NCI-H82 (cell line): ENCODE data around the gene WDR4.
"Not testable (repeated sequence)": the region's sequence is repeated elsewhere in the genome, so short reads cannot be mapped to it uniquely, and the experiment has no call there.

ENCODE experiments used
- DNase-seq: peaks from one replicate; lab custom pipeline; 2025; lab: John Stamatoyannopoulos, UW

WDR4 gene

GRCh38 chr21:42852925-42853570, 26.3 kb downstream of the WDR4 start:
- DNase-seq, result no peak

GRCh38 chr21:42851812-42852665, 27.3 kb downstream of the WDR4 start:
- DNase-seq, result no peak

- DNase-seq, result peak; percentile 58
Measured at GRCh38 chr21:42850866-42851391, 28.4 kb downstream of the WDR4 start.

GRCh38 chr21:42850463-42850862, 28.9 kb downstream of the WDR4 start:
- no peak for DNase-seq

- DNase-seq, result no peak
Measured at GRCh38 chr21:42849759-42850412, 29.5 kb downstream of the WDR4 start.

GRCh38 chr21:42848932-42849758, 30.2 kb downstream of the WDR4 start:
- DNase-seq, result no peak

- DNase-seq, result not testable (repeated sequence)
Measured at GRCh38 chr21:42848144-42848931, 31.0 kb downstream of the WDR4 start.

GRCh38 chr21:42847726-42848125, 31.6 kb downstream of the WDR4 start:
- no peak for DNase-seq

GRCh38 chr21:42847051-42847707, 32.2 kb downstream of the WDR4 start:
- DNase-seq, result no peak

- DNase-seq, result no peak
Measured at GRCh38 chr21:42846221-42846620, 33.1 kb downstream of the WDR4 start.

- no peak for DNase-seq
Measured at GRCh38 chr21:42845296-42845965, 33.9 kb downstream of the WDR4 start.

- DNase-seq, result no peak
Measured at GRCh38 chr21:42844411-42845113, 34.8 kb downstream of the WDR4 start.

- DNase-seq, result no peak
Measured at GRCh38 chr21:42843056-42843455, 36.3 kb downstream of the WDR4 start.

- not testable (repeated sequence) for DNase-seq
Measured at GRCh38 chr21:42841916-42842655, 37.3 kb downstream of the WDR4 start.

- DNase-seq, result no peak
Measured at GRCh38 chr21:42841156-42841915, 38.0 kb downstream of the WDR4 start.

- DNase-seq, result no peak
Measured at GRCh38 chr21:42840411-42841155, 38.8 kb downstream of the WDR4 start.
